Activated naive CD4-positive, alpha-beta T cell treated with anti-CD3 and anti-CD28 coated beads, Interleukin-2, amount 50 U/mL, for 24 hours (primary cell): ENCODE measurements around the gene TNNC1.

Experiments used
- H3K27ac Mint-ChIP-seq: one replicate; pipeline ENCODE4 v1.8.0; 2021; ENCODE audit warnings: mild to moderate bottlenecking, mixed read lengths
- H3K27me3 Mint-ChIP-seq: one replicate; pipeline ENCODE4 v1.8.0; 2021; ENCODE audit warnings: mixed read lengths
- H3K36me3 Mint-ChIP-seq: one replicate; pipeline ENCODE4 v1.8.0; 2021; ENCODE audit warnings: mixed read lengths
- H3K4me1 Mint-ChIP-seq: one replicate; pipeline ENCODE4 v1.8.0; 2021; ENCODE audit warnings: mixed read lengths
- H3K4me3 Mint-ChIP-seq: one replicate; pipeline ENCODE4 v1.8.0; 2021; ENCODE audit warnings: mild to moderate bottlenecking, mixed read lengths
- H3K9me3 Mint-ChIP-seq: one replicate; pipeline ENCODE4 v1.8.0; 2021; ENCODE audit warnings: mixed read lengths

TNNC1 gene

GRCh38 chr3:52473026-52473425 lies 19.2 kb upstream of the TNNC1 start:
- Mint-ChIP-seq H3K27ac (no peak overlapping the region), H3K27me3 (no peaks in the 10 kb centered on the region), H3K4me1 (peaks cover 7% of the 10 kb centered on the region), H3K4me3 (no peak overlapping the region), H3K36me3 (no peaks in the 10 kb centered on the region), H3K9me3 (no peaks in the 10 kb centered on the region)

- H3K36me3 Mint-ChIP-seq: no peaks in the 10 kb centered on the region
- no peaks in the 10 kb centered on the region for H3K9me3 Mint-ChIP-seq
- H3K4me1 Mint-ChIP-seq: peaks cover 7% of the 10 kb centered on the region
- no peak overlapping the region for H3K27ac Mint-ChIP-seq
- H3K27me3 Mint-ChIP-seq: no peaks in the 10 kb centered on the region
- no peak overlapping the region for H3K4me3 Mint-ChIP-seq
These were observed 18.6 kb upstream of the TNNC1 start for GRCh38 chr3:52472239-52473000.

- Mint-ChIP-seq H3K27ac (no peak overlapping the region), H3K36me3 (no peaks in the 10 kb centered on the region)
These were observed 17.8 kb upstream of the TNNC1 start for GRCh38 chr3:52471371-52472238.

GRCh38 chr3:52470920-52471319 lies 17.1 kb upstream of the TNNC1 start:
- Mint-ChIP-seq H3K36me3 (no peaks in the 10 kb centered on the region), H3K9me3 (no peaks in the 10 kb centered on the region), H3K4me3 (no peak overlapping the region), H3K27me3 (no peaks in the 10 kb centered on the region), H3K4me1 (peaks cover 9% of the 10 kb centered on the region), H3K27ac (no peak overlapping the region)

More at GRCh38 chr3:52471371-52472238, 17.8 kb upstream of the TNNC1 start:
- Mint-ChIP-seq H3K4me1 (peaks cover 7% of the 10 kb centered on the region), H3K9me3 (no peaks in the 10 kb centered on the region), H3K4me3 (no peak overlapping the region), H3K27me3 (no peaks in the 10 kb centered on the region)

GRCh38 chr3:52469001-52469400 lies 15.2 kb upstream of the TNNC1 start:
- no peaks in the 10 kb centered on the region for H3K36me3 Mint-ChIP-seq
- peaks cover 13% of the 10 kb centered on the region for H3K4me1 Mint-ChIP-seq

GRCh38 chr3:52468336-52468735 lies 14.5 kb upstream of the TNNC1 start:
- H3K4me1 Mint-ChIP-seq: peaks cover 17% of the 10 kb centered on the region
- H3K27me3 Mint-ChIP-seq: no peaks in the 10 kb centered on the region
- H3K36me3 Mint-ChIP-seq: no peaks in the 10 kb centered on the region
- no peak overlapping the region for H3K4me3 Mint-ChIP-seq
- H3K9me3 Mint-ChIP-seq: no peaks in the 10 kb centered on the region
- peak overlapping the region; percentile 41 for H3K27ac Mint-ChIP-seq

More at GRCh38 chr3:52469001-52469400, 15.2 kb upstream of the TNNC1 start:
- Mint-ChIP-seq H3K4me3 (no peak overlapping the region), H3K9me3 (no peaks in the 10 kb centered on the region), H3K27me3 (no peaks in the 10 kb centered on the region), H3K27ac (peak overlapping the region; percentile 30)

GRCh38 chr3:52463416-52463815 lies 9.6 kb upstream of the TNNC1 start:
- Mint-ChIP-seq H3K27me3 (no peaks in the 10 kb centered on the region), H3K27ac (no peak overlapping the region), H3K4me1 (peaks cover 29% of the 10 kb centered on the region), H3K9me3 (no peaks in the 10 kb centered on the region), H3K36me3 (no peaks in the 10 kb centered on the region), H3K4me3 (no peak overlapping the region)

- no peak overlapping the region for H3K4me3 Mint-ChIP-seq
- H3K27ac Mint-ChIP-seq: no peak overlapping the region
- no peaks in the 10 kb centered on the region for H3K27me3 Mint-ChIP-seq
- H3K4me1 Mint-ChIP-seq: peaks cover 41% of the 10 kb centered on the region
- peaks cover 3% of the 10 kb centered on the region for H3K36me3 Mint-ChIP-seq
- H3K9me3 Mint-ChIP-seq: no peaks in the 10 kb centered on the region
These were observed 8.0 kb upstream of the TNNC1 start for GRCh38 chr3:52461874-52462273.

- Mint-ChIP-seq H3K4me1 (peaks cover 57% of the 10 kb centered on the region), H3K27me3 (no peaks in the 10 kb centered on the region), H3K36me3 (peaks cover 3% of the 10 kb centered on the region), H3K9me3 (no peaks in the 10 kb centered on the region), H3K4me3 (no peak overlapping the region), H3K27ac (no peak overlapping the region)
These were observed 5.1 kb upstream of the TNNC1 start for GRCh38 chr3:52458770-52459545.

GRCh38 chr3:52458031-52458760 lies 4.4 kb upstream of the TNNC1 start:
- Mint-ChIP-seq H3K9me3 (no peaks in the 10 kb centered on the region), H3K4me1 (peaks cover 58% of the 10 kb centered on the region), H3K4me3 (peak overlapping the region; percentile 15), H3K27ac (no peak overlapping the region), H3K27me3 (no peaks in the 10 kb centered on the region), H3K36me3 (peaks cover 3% of the 10 kb centered on the region)

GRCh38 chr3:52456800-52457183 lies 3.0 kb upstream of the TNNC1 start:
- H3K36me3 Mint-ChIP-seq: peaks cover 3% of the 10 kb centered on the region
- no peaks in the 10 kb centered on the region for H3K27me3 Mint-ChIP-seq
- peak overlapping the region; percentile 78 for H3K27ac Mint-ChIP-seq
- no peaks in the 10 kb centered on the region for H3K9me3 Mint-ChIP-seq
- peaks cover 49% of the 10 kb centered on the region for H3K4me1 Mint-ChIP-seq
- peak overlapping the region; percentile 93 for H3K4me3 Mint-ChIP-seq

- Mint-ChIP-seq H3K4me1 (peaks cover 49% of the 10 kb centered on the region), H3K4me3 (peak overlapping the region; percentile 93), H3K36me3 (peaks cover 3% of the 10 kb centered on the region), H3K27ac (peak overlapping the region; percentile 96), H3K27me3 (no peaks in the 10 kb centered on the region), H3K9me3 (no peaks in the 10 kb centered on the region)
These were observed 2.4 kb upstream of the TNNC1 start for GRCh38 chr3:52456169-52456799.

GRCh38 chr3:52455283-52456168 lies 1.7 kb upstream of the TNNC1 start, which contains the start of gene NISCH:
Gene NISCH, plus strand, starts transcription at chr3:52455604. Its CDS starts 38 bp downstream, at chr3:52455642.
- Mint-ChIP-seq H3K36me3 (peaks cover 3% of the 10 kb centered on the region), H3K27ac (peak within 1 kb of the TSS; percentile 99), H3K4me3 (peak within 1 kb of the TSS; percentile 93), H3K27me3 (no peaks in the 10 kb centered on the region), H3K4me1 (peaks cover 49% of the 10 kb centered on the region), H3K9me3 (no peaks in the 10 kb centered on the region)

GRCh38 chr3:52454938-52455282 lies 1.1 kb upstream of the TNNC1 start:
- Mint-ChIP-seq H3K4me1 (peaks cover 46% of the 10 kb centered on the region), H3K9me3 (no peaks in the 10 kb centered on the region), H3K36me3 (peaks cover 3% of the 10 kb centered on the region), H3K27ac (peak overlapping the region; percentile 99), H3K4me3 (peak overlapping the region; percentile 93), H3K27me3 (no peaks in the 10 kb centered on the region)
